Keratinocyte (primary cell): ENCODE data around the gene ATP11A. TPM values are rescaled to one million over a fixed set of nuclear protein-coding genes. Genes with fewer than 3 reads are reported as not detected.

Experiments
- DNase-seq: peaks from one replicate; pipeline ENCODE4 v3.0.0-alpha.2; 2011; ENCODE audit warnings: low read depth, missing footprints, low spot score
- FAIRE-seq: peaks from 2 replicates; lab custom pipeline; 2011; peaks lifted over from hg19 to GRCh38; lab: Jason Lieb, UNC
- H2AFZ ChIP-seq: 2 replicates; pipeline ENCODE4 v1.6.0; 2012; ENCODE audit warnings: low read length, control low read depth, inconsistent platforms; ENCODE audit not compliant: control insufficient read depth
- H3K27ac ChIP-seq: 2 replicates; pipeline ENCODE4 v1.5.1; 2011; ENCODE audit warnings: low read length; ENCODE audit not compliant: control insufficient read depth, insufficient read depth
- H3K27me3 ChIP-seq: 3 replicates; pipeline ENCODE4 v1.6.0; 2011; ENCODE audit warnings: low read length; ENCODE audit not compliant: control insufficient read depth, insufficient read depth; ENCODE audit errors: extremely low read depth
- H3K36me3 ChIP-seq, 2 experiments: 2 replicates in 1 of 2; 3 replicates in 1 of 2; pipeline ENCODE4 v1.5.1; 2011; ENCODE audit warnings: low read length in 2 of 2, mild to moderate bottlenecking in 1 of 2; ENCODE audit not compliant: control insufficient read depth in 2 of 2, insufficient read depth in 2 of 2; ENCODE audit errors: extremely low read depth in 1 of 2
- H3K4me1 ChIP-seq: 3 replicates; pipeline ENCODE4 v1.5.1; 2011; ENCODE audit warnings: low read length; ENCODE audit not compliant: control insufficient read depth, insufficient read depth; ENCODE audit errors: extremely low read depth
- H3K4me2 ChIP-seq: 3 replicates; pipeline ENCODE4 v1.6.0; 2011; ENCODE audit warnings: low read depth, low read length; ENCODE audit not compliant: control insufficient read depth, insufficient read depth; ENCODE audit errors: extremely low read depth
- H3K4me3 ChIP-seq, 3 experiments: fragments of 200-600 bp in 1 of 3; sonication (generic) in 1 of 3; 2 replicates in 2 of 3; 3 replicates in 1 of 3; pipeline ENCODE4 v1.5.1; 2011 to 2016; ENCODE audit warnings: low read length in 3 of 3, mild to moderate bottlenecking in 3 of 3, control low read depth in 2 of 3, inconsistent platforms in 1 of 3, low read depth in 1 of 3, mixed read lengths in 1 of 3, mixed run types in 1 of 3, moderate library complexity in 1 of 3; ENCODE audit not compliant: control insufficient read depth in 2 of 3, insufficient read depth in 2 of 3; ENCODE audit errors: extremely low read depth in 1 of 3
- H3K79me2 ChIP-seq: 2 replicates; pipeline ENCODE4 v1.6.0; 2012; ENCODE audit warnings: low read length; ENCODE audit not compliant: control insufficient read depth, insufficient read depth
- H3K9ac ChIP-seq: 3 replicates; pipeline ENCODE4 v1.6.0; 2011; ENCODE audit warnings: low read length; ENCODE audit not compliant: control insufficient read depth, insufficient read depth; ENCODE audit errors: extremely low read depth
- H3K9me1 ChIP-seq: 3 replicates; pipeline ENCODE4 v1.6.0; 2011; ENCODE audit warnings: low read length; ENCODE audit not compliant: control insufficient read depth, insufficient read depth; ENCODE audit errors: extremely low read depth
- H3K9me3 ChIP-seq: 2 replicates; pipeline ENCODE4 v1.5.1; 2012; ENCODE audit warnings: low read depth, low read length; ENCODE audit not compliant: control insufficient read depth
- H4K20me1 ChIP-seq: 3 replicates; pipeline ENCODE4 v1.6.0; 2011; ENCODE audit warnings: low read length; ENCODE audit not compliant: control insufficient read depth, insufficient read depth; ENCODE audit errors: extremely low read depth
- CTCF ChIP-seq, 3 experiments: IDR thresholded peaks in 1 of 3; conservative IDR thresholded peaks in 1 of 3; optimal IDR thresholded peaks in 1 of 3; 2 replicates in 2 of 3; 3 replicates in 1 of 3; pipeline versions ENCODE3 to v1.5.1; 2011; ENCODE audit warnings: low read length in 3 of 3, mild to moderate bottlenecking in 3 of 3, moderate library complexity in 2 of 3, control low read depth in 1 of 3, inconsistent platforms in 1 of 3; ENCODE audit not compliant: insufficient read depth in 2 of 3; ENCODE audit errors: extremely low read depth in 1 of 3
- EZH2 ChIP-seq: IDR thresholded peaks from one replicate; pipeline ENCODE4 v1.6.1; 2012; ENCODE audit warnings: inconsistent platforms, mild to moderate bottlenecking, low read length, moderate library complexity
- dilution Hi-C: fragments of 300-500 bp; cut with MboI; formaldehyde crosslinking; loops from one replicate; pipeline ENCODE4 v1.7.0; 2020; ENCODE audit warnings: low sequenced_read_pairs; ENCODE audit not compliant: extremely low pct_ligation_motif_present
- polyA plus RNA-seq, 5 experiments: library from polyadenylated mRNA; depleted of rRNA in 3 of 5; stranded (reverse) in 3 of 5; stranded (forward) in 1 of 5; unstranded in 1 of 5; fragments of >200 nt; gene quantifications; 1 replicate in 1 of 5; 2 replicates in 3 of 5; 3 replicates in 1 of 5; pipeline versions ENCODE4 v1.2.1 to v1.2.3, GENCODE V29; 2011 to 2012; ENCODE audit warnings: missing spikeins in 2 of 5, low read depth in 1 of 5, low replicate concordance in 1 of 5

Gene ATP11A
- polyA plus RNA-seq, 1 donor (not counting 4 experiments of a cell fraction or from before 2014, with no cell fraction given): 4.3 TPM

GRCh38 chr13:112928020-112928971 is 238.5 kb downstream of the ATP11A start:
- FAIRE-seq (no peak), DNase-seq (no peak)
- no peak overlapping the region for H3K27ac ChIP-seq
- no peaks in the 10 kb centered on the region for H3K36me3 ChIP-seq
- H3K79me2 ChIP-seq: no peaks in the 10 kb centered on the region
- TF ChIP-seq EZH2 (no peak), CTCF (optimal IDR thresholded peaks at IDR 0.05 in 1 of 3, IDR thresholded peaks at IDR 0.05 in 1 of 3, conservative IDR thresholded peaks at IDR 0.05 in 1 of 3; ENCODE audit: extremely low read depth in 1 of 3, insufficient read depth in 2 of 3, low read length in 3 of 3) (no peak)
- H3K9me3 ChIP-seq: no peaks in the 10 kb centered on the region
- dilution Hi-C loops: no loop called here
- no peaks in the 10 kb centered on the region for H4K20me1 ChIP-seq
- H3K4me1 ChIP-seq: peaks cover 13% of the 10 kb centered on the region
- no peak overlapping the region for H3K9ac ChIP-seq
- H3K4me2 ChIP-seq: no peak overlapping the region
- H2AFZ ChIP-seq: no peak overlapping the region
- peaks cover 7% of the 10 kb centered on the region for H3K27me3 ChIP-seq
- no peak overlapping the region for H3K4me3 ChIP-seq
- H3K9me1 ChIP-seq: no peaks in the 10 kb centered on the region

GRCh38 chr13:112928972-112929782 is 239.3 kb downstream of the ATP11A start:
- no peak overlapping the region for H2AFZ ChIP-seq
- no peak for TF ChIP-seq CTCF (optimal IDR thresholded peaks at IDR 0.05 in 1 of 3, IDR thresholded peaks at IDR 0.05 in 1 of 3, conservative IDR thresholded peaks at IDR 0.05 in 1 of 3; ENCODE audit: extremely low read depth in 1 of 3, insufficient read depth in 2 of 3, low read length in 3 of 3)
- TF ChIP-seq EZH2: no peak
- H3K9me3 ChIP-seq: no peaks in the 10 kb centered on the region
- DNase-seq (no peak), FAIRE-seq (no peak)
- H3K36me3 ChIP-seq: no peaks in the 10 kb centered on the region
- H3K9me1 ChIP-seq: no peaks in the 10 kb centered on the region
- dilution Hi-C loops: no loop called here
- H3K27me3 ChIP-seq: peaks cover 7% of the 10 kb centered on the region
- H3K27ac ChIP-seq: no peak overlapping the region
- no peaks in the 10 kb centered on the region for H4K20me1 ChIP-seq
- no peak overlapping the region for H3K9ac ChIP-seq
- H3K4me3 ChIP-seq: no peak overlapping the region
- no peak overlapping the region for H3K4me2 ChIP-seq
- no peaks in the 10 kb centered on the region for H3K79me2 ChIP-seq
- H3K4me1 ChIP-seq: peaks cover 13% of the 10 kb centered on the region
